Ecto neural progenitor cell (in vitro differentiated cells): ENCODE data around the gene GFPT2.

Experiments used
- DNase-seq: peaks from one replicate; pipeline ENCODE4 v3.0.0-alpha.2; 2018; ENCODE audit warnings: low spot score

GFPT2 gene

DNA sequence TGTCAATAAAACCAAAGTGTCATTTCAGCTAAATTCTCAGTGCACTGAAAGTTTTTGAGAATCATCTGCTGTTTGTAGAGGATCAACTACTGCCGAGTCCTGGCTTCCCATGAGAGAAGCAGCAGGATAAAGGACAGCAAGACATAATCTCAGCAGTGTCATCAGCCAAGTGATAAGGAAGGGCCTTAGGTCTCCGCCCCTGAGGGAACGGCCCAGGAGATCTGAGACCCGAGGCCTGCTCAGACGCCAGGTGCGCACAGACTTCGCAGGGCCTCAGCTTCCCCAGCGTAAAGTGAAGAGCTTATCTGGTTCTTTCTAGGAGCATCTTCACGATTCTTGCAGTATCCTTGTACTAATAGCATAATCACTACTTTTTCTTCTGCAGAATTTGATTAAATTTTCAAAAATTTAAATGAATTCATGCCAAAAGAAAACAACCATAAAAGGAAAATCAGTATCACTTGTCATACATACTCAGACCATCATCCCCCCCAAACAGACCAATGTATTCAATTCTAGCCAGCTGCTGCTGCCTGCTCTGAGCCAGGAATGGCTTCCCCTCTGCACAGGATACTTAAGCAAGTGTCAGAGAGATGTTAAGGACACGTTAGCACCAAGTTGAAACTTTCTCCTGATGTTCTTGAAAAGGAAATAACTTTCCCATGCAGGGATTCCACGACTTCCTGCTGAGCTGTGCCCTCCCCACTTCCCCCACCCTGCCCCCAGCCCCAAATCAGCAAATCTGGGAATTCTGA, 2.2 kb downstream of the GFPT2 start:
- DNase-seq: no peak

DNA sequence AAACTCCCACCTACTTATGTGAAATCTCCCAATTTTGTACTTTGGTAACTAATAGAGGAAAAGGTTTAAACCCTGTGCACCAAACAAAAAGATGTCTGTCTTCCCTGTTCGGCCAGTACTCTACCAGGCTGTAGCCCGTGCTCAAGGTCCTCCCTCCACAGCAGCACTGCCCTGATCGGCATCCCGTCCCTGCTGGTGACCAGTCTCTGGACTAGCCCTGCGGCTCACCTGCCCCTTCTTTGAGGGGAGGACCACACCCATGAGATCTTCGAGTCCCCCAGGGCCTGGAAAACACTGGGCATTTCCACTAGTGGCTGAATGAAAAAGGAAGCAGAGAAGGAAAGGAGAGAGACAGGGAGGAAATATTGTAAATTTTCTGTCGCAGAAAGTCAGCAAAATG, 2.8 kb downstream of the GFPT2 start:
- no peak for DNase-seq

DNA sequence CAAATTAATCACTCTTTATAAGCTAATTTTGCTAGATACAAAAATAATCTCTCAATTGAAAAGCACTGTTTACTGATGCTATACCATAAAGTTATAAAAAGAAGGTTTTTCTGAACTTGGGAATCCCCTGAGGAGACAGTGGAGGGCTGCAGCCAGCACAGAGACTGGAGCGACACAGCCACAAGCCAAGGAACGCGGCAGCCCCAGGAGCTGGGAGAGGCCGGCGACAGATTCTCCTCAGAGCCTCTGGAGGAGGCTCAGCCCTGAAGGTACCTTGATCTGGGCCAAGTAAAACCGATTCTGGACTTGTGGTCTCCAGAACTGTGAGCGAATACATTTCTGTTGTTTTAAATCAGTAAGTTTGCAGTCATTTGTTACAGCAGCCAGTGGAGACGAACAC, 3.7 kb downstream of the GFPT2 start:
- no peak for DNase-seq

DNA sequence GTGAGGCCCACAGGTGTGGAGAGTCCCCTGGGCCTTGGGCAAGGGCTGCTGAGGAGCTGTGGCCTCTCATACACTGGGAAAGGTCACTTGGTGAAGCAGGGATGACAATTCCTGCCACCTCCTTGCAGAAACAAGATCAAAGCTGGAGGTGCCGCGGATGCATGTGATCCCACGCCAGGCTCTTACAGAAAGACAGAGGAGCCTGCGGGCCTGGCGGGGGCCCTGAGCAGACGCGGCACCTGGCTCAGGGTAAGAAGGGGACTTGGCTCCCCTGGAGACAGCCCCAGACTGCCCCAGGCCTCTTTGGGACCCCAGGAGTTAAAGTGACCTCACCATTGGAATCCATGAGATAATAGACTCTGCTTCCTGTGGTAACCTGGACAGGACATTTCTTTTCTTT, 4.8 kb downstream of the GFPT2 start:
- no peak for DNase-seq

DNA sequence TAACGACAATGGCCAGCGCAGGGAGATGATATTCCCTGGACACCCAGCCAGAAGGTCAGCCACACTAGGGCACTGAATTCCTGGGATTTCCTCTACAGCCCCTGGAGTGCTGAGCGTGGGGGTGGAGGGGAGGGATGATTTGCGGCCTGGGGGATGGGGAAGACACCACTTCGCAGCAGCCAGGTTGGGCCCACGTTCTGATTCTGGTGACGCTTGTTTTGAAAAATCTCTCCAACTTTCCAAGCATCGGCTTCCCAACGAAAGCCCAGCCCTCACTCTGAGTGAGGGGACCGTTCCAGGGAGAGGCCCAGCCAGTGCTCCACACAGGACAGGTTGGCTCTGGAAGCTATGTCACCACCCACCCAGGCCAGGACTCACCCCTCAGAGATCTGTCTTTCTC, 5.4 kb downstream of the GFPT2 start:
- DNase-seq: no peak

DNA sequence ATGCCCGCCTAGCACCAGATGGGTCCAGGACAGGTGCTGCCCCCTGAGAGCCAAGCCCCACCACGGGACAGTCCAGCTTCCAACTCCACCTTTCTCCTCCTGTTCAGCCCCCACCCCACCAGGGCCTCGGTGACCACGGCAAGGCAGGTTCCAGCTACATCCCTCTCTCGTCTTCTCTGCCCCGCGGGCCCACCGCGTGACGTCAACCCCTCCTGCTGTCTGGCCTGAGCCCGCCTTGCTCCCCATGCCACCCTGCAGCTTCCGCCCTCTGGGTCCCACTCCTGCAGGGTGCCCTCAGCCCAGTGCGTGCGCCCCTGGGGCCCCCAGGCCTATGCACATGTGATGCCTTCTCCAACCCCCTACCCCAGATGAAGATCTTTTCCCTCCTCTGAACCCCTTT, 6.8 kb downstream of the GFPT2 start:
- no peak for DNase-seq

DNA sequence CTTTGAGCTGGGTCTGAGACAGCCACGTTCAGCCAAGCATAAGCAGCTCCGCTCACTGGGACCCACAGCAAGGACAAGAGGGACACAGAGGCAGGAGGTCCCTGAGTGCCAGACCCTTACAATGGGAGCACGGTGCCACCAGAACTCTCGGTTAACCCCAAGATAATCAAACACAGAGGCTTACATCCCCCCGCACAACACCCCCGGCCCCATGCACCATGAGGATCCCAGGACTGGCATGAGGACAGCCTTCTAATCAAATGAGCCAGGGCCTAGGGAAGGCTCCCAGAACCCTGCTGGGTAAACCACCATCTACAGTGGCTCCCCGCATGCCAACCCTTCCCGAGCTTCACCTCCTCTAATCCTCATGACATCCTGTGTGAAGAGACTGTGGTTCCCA, 7.4 kb downstream of the GFPT2 start:
- no peak for DNase-seq

DNA sequence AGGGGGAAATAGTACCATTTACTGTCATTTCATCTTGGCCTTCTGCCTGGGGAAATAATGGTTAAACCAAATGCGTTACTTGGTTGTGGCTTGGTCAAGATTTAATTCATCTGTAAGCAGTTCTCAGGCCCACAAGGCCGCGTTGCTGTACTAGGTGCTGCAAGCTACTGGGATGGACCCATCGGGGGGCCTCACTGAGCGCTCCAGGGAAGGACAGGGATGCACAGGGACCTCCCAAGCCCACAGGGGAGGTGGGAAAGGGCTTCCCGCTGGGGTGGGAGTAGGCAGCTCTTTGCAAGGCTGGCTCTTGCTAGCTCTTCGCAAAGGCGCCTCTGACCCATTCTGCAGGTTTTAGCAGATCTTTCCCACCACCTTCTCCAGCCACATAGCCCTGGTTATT, 8.0 kb downstream of the GFPT2 start:
- no peak for DNase-seq

DNA sequence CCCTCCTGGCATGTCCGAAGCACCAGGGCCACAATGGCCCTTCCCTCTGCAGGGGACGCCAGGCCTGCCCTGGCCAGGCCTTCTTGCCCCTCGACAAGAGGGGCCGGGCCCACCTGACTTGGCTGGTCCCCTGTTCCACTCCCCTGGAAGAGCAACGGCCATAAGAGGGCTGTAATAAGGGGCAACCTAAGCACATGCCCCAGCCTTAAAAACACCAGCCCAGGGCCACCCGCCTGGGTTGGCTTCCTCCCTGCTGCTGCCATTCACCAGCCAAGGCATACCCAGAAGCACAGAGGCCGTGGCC, 8.5 kb downstream of the GFPT2 start:
- DNase-seq: no peak

DNA sequence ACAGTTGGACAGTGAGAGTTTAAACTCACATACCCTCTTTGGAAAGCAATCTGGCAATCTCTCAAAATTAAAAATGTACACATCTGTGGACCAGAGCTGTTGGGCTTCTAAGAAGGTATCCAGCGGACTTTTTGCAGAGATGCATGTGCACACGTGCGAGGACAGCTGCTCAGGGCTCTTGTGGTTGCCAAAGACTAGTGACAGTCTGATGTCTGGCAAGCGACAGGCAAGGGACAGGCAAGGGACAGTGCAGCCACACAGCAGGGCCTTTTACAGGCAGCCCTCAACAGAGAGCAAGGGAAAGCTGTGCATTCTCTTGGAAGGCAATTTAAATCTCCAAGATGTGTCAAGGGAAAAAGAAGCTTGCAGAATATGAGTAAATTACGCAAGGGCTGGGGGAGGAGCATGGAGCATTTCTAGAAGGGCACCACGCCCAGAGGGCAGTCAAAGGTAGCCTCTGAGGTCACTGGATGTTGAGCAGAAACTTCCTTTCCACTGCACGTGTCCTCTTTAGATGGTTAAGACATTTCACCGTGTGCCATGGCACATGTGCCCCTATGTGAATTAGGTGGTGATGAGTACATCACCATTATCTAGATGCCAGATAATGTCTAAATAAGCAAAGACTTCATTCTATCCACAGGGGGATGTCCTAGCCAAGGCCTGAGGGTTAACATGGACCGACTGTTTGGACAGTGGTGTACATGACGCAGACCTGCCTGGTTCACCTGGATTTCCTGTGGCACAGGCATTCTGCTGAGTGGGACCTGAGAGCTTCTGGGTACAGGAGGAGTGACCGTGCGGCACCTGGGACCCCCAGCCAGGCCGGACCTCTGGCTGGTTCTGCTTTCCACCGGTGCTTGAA, 9.1 kb downstream of the GFPT2 start:
- no peak for DNase-seq

DNA sequence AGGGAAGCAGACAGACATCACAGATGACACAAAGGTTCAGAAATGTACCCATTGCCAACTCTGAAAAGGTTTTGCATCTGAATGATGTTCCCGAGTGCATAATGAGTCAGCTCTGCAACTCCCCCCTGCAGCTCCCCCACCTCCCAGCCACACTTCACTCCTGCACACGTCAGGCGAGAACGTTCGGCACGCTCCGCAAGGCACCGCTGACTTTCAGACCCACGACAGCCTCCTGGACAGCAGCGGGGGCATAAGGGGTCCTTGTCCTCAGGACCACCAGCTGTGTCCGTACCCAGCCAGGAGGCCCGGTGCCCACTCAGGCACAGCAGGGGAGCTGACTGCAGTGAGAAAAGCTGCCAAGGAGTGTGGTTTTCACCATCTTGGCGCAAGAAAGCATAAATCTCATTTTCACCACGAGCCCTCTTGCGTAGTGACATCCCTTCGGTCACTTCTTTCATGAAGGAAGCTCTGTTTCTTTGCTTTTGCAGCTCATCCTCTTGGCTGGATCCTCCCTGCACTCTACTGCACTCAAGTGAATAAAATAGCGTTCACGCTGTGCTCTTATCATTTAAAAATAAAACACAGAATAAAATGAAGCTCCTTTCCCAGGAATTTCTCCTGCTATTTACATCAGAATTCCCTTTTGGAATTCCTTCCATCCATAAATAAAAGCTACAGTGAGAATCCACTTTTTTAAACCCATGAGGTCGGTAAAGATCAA, 9.9 kb downstream of the GFPT2 start:
- DNase-seq: no peak

DNA sequence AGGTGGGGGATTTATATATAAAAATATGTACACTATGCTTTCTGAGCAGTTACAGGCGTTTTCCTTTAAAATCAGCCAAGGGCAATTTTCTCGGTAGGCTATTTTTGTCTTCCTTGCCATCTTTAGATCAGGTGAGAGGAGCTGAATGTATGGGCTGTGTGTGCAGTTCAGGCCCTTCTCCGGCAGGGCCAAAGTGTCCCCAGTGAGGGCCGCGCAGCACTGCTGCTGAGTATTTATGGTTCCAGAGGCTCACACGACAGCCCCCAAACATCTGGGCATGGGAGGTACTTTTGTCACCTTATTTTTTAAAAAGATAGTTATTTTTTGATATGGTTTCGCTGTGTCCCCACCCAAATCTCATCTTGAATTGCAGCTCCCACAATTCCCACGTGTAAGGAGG, 11.5 kb downstream of the GFPT2 start:
- DNase-seq: no peak

DNA sequence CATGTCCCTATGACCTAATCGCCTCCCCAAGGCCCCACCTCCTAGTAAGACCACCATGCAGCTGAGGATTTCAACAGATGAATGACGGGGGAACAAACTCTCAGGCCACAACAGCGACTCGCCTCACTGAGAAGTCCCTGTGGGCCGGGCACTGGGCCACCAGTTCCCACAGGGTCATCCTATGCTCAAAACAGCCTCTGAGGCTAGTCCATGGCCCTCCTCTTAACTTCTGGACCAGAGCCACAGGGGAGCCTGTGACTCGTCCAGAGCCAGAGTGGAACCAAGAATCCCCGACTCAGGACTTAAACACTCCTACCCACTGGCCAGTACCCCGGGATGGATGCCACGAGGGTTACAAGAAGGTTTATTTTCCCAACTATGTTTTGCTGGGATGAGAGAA, 12.3 kb downstream of the GFPT2 start:
- DNase-seq: no peak

DNA sequence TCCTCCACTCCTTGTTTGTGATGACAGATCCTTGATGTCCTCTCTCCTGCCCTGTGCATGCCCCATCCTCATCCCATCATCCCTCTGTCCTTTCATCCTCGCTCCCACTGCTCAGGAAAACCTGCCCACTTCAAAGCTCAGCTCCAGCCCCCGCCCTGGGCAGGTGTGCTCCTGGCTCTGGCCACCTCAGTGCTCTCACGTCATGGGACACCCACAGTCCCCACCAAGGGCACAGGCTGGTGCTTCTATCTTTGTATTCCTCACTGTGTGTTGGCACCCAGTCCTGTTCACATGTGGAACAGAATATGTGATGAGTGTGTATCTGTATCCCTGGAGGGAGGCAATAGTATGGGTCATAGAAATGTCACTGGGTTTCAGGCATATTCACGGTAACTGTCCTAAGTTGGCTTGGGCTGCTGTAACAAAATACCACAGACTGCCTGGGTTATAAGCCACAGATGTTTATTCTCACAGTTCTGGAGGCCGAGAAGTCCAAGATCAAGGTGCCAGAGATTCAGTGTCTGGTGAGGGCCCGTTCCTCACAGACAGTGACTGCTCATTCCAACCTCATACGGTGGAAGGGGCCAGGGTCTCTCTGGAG, 13.5 kb downstream of the GFPT2 start:
- no peak for DNase-seq

DNA sequence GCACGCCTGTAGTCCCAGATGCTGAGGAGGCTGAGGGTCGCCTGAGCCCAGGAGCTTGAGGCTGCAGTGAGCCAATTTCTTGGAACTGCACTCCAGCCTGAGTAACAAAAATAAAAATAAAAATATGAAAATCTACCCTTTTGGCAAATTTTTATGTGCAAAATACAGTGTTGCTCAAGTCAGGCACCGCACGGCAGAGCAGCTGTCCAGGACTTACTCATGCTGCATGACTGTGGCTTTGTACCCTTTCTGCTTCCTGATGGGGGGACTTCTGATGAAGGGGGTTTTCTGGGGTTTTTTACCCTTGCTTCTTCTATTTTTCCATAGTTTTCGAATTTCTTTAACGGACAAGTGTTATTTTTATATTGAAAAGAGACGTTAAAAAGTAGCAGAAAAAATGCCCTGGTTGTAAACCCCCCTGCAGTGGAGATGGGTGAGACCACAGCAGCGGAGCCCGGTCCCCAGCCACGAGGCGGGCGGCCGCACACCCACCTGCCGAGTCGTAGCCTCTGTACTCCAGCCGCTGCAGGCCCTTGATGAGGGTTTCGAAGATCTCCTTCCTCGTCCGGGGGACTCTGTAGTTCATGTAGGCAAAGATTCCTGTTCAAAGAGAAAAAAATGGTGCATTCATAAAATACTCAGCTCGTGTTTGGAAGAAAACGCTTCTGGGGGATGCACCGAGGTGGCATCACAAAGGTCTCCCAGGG, 15.0 kb downstream of the GFPT2 start:
- DNase-seq: no peak

DNA sequence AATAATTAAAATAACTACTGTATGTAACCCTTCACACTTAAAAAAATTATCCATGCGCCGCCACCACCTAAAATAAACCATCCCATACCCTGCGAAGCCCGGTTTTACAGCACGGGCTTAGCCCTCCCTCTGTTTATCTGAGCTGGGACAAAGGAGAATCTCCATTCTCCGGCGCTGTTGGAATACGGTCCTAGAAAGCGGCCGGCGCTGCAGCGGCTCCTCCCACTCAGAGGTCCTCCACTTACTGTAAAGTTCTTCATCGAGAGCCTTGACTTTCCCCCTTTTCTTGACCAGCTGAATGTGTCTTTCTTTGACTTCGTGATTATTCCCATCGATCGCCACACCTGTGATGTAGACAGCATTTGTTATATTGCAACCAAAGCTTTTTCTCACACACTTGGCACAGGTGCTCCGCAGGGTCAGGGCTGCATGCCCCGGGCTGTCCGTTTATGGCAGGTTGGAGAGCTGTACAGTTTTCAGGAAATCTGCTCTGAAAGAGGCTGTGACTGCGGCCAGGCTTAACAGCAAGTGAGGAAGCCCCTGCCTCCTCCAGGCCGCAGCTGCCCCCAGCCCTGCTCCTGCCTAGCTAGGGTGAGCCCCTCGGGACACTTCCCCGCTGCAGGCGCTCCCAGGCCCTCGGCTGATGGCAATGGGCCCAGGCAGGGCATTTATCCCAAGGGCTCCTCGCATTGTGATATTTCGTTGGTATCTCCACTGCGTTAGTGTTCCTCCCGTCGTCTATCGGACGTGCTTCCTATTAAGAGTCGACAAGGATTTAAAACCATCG, 16.7 kb downstream of the GFPT2 start:
- no peak for DNase-seq

DNA sequence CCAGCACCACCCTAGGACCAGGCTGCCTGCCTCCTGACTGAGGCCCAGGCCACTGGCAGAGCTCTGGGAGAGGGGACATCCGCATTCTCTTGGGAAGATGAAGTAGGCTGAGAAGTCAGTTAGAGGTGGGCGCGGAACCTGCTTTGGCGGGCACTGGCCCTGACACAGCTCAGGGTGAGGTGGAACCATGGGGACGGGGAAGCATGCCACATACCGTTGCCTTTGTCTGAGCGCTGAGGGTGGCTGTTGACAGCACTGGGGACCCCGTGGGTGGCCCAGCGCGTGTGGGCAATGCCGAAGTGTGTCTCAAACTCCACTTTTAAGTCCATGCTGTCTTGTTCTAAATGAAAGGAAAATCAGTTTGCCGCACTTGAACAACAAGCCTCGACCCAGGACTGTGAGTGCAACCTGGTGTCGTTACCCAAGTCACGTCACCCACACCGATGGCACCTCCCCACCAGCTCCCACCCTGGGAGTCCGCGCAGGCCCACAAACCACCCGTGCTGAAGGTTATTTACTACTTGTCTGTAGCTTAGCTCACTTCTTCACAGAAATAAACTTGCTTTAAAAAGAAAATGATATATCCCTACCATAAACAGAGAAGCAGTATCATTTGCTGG, 17.4 kb downstream of the GFPT2 start:
- no peak for DNase-seq

DNA sequence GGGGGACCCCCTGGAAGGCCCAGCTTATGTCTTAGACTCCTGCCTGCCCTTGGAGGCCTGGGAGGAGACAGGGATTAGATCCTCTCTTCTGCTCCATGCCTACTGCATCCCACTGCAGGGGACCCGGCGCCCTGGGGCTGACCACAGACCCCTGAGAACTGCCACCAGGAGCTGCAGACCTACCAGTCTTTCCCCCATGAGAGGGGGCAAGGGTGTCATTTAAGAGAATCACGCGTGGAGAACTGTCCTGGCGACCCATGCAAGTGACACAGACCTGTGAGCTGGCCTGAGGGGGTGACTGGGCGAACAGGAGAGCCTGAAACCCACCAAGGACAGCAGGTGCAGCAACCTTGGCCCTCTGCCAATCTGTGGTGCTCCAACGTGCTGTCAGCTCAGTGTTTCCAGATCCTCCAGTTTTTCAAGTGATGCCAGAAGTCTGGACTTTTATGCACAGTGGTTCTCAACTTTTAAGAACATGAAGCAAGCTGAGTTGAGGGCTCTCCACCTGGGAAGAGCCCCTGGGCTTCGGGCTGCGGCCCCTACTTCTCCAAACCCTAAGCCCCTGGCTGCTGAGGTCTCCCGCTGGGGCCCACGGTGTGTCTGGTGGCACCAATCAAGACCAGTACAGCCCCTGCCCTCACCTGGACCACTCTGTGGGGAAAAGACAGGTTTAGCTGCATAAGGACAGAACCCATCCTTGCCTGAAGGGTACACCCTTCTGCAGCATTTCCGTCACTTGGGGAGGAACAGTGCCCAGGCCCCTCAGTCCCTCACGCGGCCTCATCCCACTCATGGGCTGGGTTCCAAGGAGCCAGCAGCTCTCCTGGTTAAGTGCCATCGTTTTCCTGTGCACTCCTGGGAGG, 18.2 kb downstream of the GFPT2 start:
- DNase-seq: no peak

DNA sequence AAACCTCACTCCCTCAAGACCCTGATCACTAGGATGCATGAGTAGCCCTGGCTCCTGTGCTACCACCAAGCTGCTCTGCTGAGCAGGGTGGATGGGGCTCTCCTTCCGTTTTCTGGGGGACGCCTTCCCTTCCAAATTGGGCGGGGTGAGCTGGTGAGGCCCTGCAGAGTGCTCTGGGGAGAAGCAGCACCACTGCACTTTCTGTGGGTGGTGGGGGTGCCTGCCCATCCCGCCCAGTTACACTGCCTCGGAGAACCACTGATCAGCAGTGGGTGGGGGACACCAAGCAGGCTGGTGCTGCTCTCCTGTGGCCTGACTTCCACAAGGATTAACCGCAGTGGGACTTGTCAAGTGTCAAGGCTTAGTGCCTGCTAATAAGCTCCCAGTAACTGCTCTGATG, 19.0 kb downstream of the GFPT2 start:
- DNase-seq: no peak

DNA sequence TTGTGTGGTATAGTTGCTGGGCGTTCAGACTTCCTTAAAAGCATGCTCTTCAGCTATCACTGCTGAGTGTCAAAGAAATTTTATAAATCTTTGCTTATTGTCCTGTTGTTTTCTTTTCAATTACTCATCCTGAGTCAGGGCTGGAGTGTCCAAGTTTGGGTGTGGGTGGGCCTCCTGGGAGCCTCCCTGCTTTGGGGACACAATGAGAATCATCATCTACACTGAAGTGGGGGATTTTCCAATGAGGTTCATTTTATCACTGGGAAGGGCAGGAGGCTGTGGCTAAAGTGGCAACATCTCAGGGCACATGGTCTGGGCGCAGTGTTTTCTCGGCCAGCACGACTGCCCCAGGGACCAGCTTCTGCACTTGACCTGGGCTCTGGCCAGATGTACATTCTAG, 19.5 kb downstream of the GFPT2 start:
- no peak for DNase-seq
